ENCODE measurements around the gene TRAP1. TPM values are rescaled to one million over a fixed set of nuclear protein-coding genes. Genes with fewer than 3 reads are reported as not detected.
"Not testable (repeated sequence)": the region's sequence is repeated elsewhere in the genome, so short reads cannot be mapped to it uniquely, and the experiment has no call there.

TRAP1 gene
- total RNA-seq, 2 experiments from 2014 or later = 99.5 to 101 TPM

- Mint-ChIP-seq H3K4me3 (no peak overlapping the region), H3K9me3 (no peaks in the 10 kb centered on the region), H3K4me1 (peaks cover 43% of the 10 kb centered on the region), H3K27me3 (no peaks in the 10 kb centered on the region), H3K36me3 (ENCODE audit: low read depth) (peaks cover 30% of the 10 kb centered on the region), H3K27ac (no peak overlapping the region)
- no peak for DNase-seq
- POLR2A ChIA-PET = no interaction called here
- CTCF ChIA-PET = interaction anchor here (1.1 kb wide), 1 partner anchor 22 kb away, joined by 4 read pairs; no protein-coding TSS in a partner anchor
Observed at GRCh38 chr16:3618769-3619141, 98.6 kb downstream of the TRAP1 start.

GRCh38 chr16:3612510-3613466 is 104.5 kb downstream of the TRAP1 start:
- Mint-ChIP-seq H3K4me3 (peak overlapping the region; percentile 98), H3K4me1 (peaks cover 61% of the 10 kb centered on the region), H3K36me3 (ENCODE audit: low read depth) (peaks cover 36% of the 10 kb centered on the region), H3K27me3 (no peaks in the 10 kb centered on the region), H3K27ac (peak overlapping the region; percentile 83), H3K9me3 (no peaks in the 10 kb centered on the region)
- DNase-seq = no peak
- POLR2A ChIA-PET = no interaction called here
- CTCF ChIA-PET = interaction anchor here (0.6 kb wide), 1 partner anchor 53 kb away, joined by 3 read pairs; no protein-coding TSS in a partner anchor

DNA sequence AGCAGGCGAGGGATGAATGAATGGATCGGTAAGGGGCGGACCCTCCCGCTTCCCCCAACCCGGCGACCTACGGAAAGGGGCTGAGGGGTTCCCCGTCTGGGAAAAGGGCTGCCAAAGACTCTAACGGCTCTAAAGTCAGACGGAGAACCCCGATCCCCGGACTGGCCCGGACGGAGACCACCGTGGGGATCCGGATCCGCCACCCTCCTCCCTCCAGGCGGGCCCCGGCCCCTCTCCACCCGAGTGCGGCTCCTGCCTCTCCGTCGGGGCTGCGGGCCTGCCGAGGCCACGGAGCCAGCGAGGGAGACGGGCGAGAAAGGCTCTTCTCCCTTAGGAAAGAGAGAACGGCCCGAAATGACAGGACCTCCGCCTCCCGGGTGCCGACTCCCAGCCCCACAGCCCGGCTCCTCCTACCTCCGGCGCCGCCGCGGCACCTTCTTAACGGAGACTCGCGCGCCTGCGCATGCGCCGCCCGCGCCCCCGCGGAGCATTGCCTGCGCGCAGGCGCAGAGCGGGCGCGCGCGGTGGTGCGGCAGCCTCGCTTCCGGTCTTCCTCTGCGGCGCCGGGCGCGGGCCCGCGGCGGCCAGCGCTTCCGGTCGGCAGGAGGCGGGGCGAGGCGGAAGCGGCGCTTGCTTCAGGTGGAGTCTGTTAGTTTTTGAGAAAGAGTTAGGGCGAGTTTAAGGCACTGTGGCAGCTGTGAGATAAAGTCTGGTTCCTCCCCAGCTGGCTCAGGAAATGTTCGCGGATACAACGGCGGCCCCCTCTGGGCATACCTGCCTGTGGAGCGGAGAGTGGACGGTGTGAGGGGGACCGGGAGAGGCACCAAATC is 106.0 kb downstream of the TRAP1 start, which contains the start of gene SLX4:
Gene SLX4, minus strand, starts transcription at position 461 of the 830 bp plus-strand sequence. CDS start 2,642 bp downstream, outside the sequence.
- CTCF ChIA-PET = interaction anchor here (0.7 to 0.9 kb wide), 2 partner anchors 11 to 84 kb away, joined by 3 to 4 read pairs; no protein-coding TSS in a partner anchor
- Mint-ChIP-seq H3K9me3 (no peaks in the 10 kb centered on the region), H3K27me3 (no peaks in the 10 kb centered on the region), H3K36me3 (ENCODE audit: low read depth) (peaks cover 34% of the 10 kb centered on the region), H3K4me1 (peaks cover 63% of the 10 kb centered on the region), H3K4me3 (peak within 1 kb of the TSS; percentile 98), H3K27ac (peak within 1 kb of the TSS; percentile 98)
- DNase-seq = peak; percentile 91
- POLR2A ChIA-PET = interaction anchor here (0.7 kb wide), 1 partner anchor 68 kb away, joined by 3 read pairs; no protein-coding TSS in a partner anchor

- H3K36me3 Mint-ChIP-seq (ENCODE audit: low read depth) = peaks cover 37% of the 10 kb centered on the region
- peaks cover 57% of the 10 kb centered on the region for H3K4me1 Mint-ChIP-seq
- ChIA-PET CTCF (no interaction called here), POLR2A (no interaction called here)
- no peak for DNase-seq
- no peaks in the 10 kb centered on the region for H3K9me3 Mint-ChIP-seq
- peak overlapping the region; percentile 98 for H3K4me3 Mint-ChIP-seq
- H3K27me3 Mint-ChIP-seq = no peaks in the 10 kb centered on the region
- peak overlapping the region; percentile 84 for H3K27ac Mint-ChIP-seq
Observed at GRCh38 chr16:3610698-3611145, 106.6 kb downstream of the TRAP1 start.

DNA sequence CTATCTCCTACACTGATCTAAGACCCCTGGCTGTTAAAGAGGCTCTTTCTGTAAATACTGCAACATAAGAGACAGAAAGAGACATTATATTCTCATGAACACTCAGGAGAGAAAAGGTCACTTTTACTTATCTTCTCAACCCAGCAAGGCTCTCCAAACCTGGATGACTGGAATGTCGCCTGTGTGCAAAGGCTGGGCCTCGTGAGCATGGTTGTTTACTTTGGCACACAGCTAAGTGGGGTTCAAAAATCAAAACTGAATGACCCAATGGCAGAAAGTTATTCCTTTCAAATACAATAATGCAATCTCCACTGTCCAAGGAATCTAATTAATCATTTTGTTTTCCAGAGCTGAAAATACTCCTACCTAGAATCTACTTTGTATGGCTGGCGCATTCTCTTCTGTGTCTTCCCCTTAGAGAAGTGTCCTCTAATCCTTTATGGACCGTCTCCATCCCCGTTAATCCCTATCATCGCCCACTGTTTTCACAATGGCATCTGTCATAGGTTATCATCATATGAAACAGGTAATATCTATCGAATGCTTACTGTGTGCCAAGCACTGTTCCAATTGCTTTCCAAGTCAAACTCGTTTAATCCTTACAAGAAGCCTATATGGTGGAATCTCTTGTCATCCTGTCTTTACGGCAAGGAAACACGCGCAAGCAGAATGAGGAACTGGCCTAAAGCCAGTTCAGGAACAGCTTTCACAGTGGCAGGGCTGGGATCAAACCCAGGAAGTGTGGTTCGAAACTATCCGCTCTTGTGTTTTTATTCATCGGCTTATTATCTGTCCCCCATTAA is 107.2 kb downstream of the TRAP1 start:
- no peak for DNase-seq
- Mint-ChIP-seq H3K9me3 (no peaks in the 10 kb centered on the region), H3K27me3 (no peaks in the 10 kb centered on the region), H3K4me1 (peaks cover 51% of the 10 kb centered on the region), H3K36me3 (ENCODE audit: low read depth) (peaks cover 31% of the 10 kb centered on the region), H3K4me3 (peak overlapping the region; percentile 98), H3K27ac (peak overlapping the region; percentile 84)
- ChIA-PET CTCF (no interaction called here), POLR2A (no interaction called here)

- POLR2A ChIA-PET, H3K4me3 Mint-ChIP-seq, DNase-seq, CTCF ChIA-PET, H3K27ac Mint-ChIP-seq, H3K9me3 Mint-ChIP-seq, H3K27me3 Mint-ChIP-seq: not testable (repeated sequence)
- Mint-ChIP-seq H3K36me3 (ENCODE audit: low read depth) (peaks cover 23% of the 10 kb centered on the region), H3K4me1 (peaks cover 41% of the 10 kb centered on the region)
Observed at GRCh38 chr16:3608976-3609375, 108.3 kb downstream of the TRAP1 start.

- no peak overlapping the region for H3K27ac Mint-ChIP-seq
- ChIA-PET POLR2A (no interaction called here), CTCF (no interaction called here)
- no peak overlapping the region for H3K4me3 Mint-ChIP-seq
- H3K9me3 Mint-ChIP-seq = no peaks in the 10 kb centered on the region
- H3K27me3 Mint-ChIP-seq = no peaks in the 10 kb centered on the region
- peaks cover 34% of the 10 kb centered on the region for H3K4me1 Mint-ChIP-seq
- no peak for DNase-seq
- peaks cover 23% of the 10 kb centered on the region for H3K36me3 Mint-ChIP-seq (ENCODE audit: low read depth)
Observed at GRCh38 chr16:3608069-3608468, 109.3 kb downstream of the TRAP1 start.

Other genes starting within 250 kb of the TRAP1 start
- gene C16orf90, start 222.0 kb downstream of the TRAP1 start, total RNA-seq = not detected
- gene CLUAP1, start 216.5 kb downstream of the TRAP1 start, total RNA-seq = 10 to 100 TPM; 39.0 to 43.2 TPM
- gene NLRC3, start 140.1 kb downstream of the TRAP1 start, total RNA-seq = 10 to 100 TPM; 80.7 to 98.7 TPM
- gene SLX4, start 105.9 kb downstream of the TRAP1 start, total RNA-seq = 10 to 100 TPM; 13.2 to 13.8 TPM
- gene DNASE1, start 62.8 kb downstream of the TRAP1 start, total RNA-seq = 10 to 100 TPM; 39.7 to 44.2 TPM
- 10 to 100 TPM; 69.0 to 69.2 TPM for gene CREBBP, start 163.2 kb upstream of the TRAP1 start, total RNA-seq